Stimulated activated CD4-positive, alpha-beta T cell treated with anti-CD3 and anti-CD28 coated beads, Interleukin-4, amount 100 ng/mL, for 48 hours (primary cell): ENCODE measurements around the gene MTERF4.

Source experiments
- DNase-seq, 2 donors: peaks; one replicate each; pipeline ENCODE4 v3.0.0-alpha.2; 2020; ENCODE audit warnings: low read depth in 2 of 2

The MTERF4 gene

DNA sequence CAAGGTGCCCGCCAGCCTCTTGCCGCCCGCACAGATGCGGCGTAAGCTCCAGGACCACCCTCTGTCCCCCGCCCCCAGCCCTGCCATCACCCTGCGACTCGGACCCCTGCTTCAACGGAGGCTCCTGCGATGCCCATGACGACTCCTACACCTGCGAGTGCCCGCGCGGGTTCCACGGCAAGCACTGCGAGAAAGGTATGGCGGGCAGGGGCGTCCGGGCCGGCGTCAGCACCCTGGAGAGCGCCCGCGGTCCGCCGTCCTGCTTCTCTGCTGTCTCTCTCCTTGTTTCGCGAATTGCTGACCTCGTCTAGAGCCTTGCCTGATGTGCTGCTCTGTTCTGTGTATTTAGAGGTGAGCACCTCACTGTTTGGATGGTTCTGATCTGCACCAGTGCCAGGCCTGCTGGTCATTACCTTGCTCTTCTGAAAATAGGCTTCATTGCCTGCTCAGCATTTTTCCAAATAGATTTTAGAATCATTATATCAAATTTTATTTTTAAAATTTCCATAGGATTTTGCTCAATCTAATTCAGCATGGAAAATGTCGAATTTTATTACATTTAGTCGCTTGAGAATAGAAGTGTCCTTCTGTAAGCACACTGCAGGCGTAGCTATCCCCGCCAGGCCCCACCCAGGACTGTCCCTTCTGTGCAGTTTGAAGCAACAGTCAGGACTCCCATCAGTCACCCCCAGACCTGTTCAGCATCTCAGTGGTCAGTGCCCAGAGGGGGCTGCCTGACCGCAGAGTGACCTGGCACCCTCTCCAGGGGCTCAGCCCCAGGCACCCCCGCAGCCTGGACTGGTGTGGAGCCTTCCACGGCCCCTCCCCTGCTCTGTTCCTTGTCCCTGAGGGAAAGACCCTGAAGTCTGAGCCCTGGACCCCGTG lies 52.1 kb downstream of the MTERF4 start:
- no peak for DNase-seq

GRCh38 chr2:241048949-241049343 lies 53.1 kb downstream of the MTERF4 start:
- no peak for DNase-seq

- DNase-seq, result no peak
Observed at GRCh38 chr2:241048149-241048948, 53.7 kb downstream of the MTERF4 start.

DNA sequence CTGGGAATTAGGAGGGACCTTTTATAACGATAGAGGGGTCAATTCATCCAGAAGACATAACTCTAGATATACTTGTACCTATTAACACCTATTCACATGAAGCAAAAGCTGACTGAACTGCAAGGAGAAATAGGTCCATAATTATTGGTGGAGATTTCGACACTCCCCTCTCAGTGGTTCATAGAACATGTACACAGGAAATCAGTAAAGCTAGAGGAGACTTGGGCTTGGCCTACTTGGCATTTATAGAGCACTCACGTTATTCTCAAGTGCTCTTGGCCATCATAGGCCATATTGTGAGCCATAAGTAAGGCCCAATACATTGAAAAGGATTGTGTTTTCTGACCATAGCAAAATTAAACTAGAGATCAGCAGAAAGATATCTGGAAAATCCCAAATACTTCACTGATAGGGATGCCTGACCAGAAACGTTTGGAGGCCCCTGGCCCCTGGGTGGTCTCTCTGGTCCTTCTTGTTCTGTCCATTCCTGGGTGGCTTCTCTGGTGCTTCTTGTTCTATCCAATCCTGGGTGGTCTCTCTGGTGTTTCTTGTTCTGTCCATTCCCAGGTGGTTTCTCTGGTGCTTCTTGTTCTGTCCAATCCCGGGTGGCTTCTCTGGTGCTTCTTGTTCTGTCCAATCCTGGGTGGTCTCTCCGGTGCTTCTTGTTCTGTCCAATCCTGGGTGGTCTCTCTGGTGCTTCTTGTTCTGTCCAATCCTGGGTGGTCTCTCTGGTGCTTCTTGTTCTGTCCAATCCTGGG lies 54.7 kb downstream of the MTERF4 start:
- no peak for DNase-seq
